ENCODE measurements around the gene TMPRSS15. TPM values are rescaled to one million over a fixed set of nuclear protein-coding genes. Genes with fewer than 3 reads are reported as not detected.

TMPRSS15 gene
- total RNA-seq, 1 donor from 2014 or later = not detected

DNA sequence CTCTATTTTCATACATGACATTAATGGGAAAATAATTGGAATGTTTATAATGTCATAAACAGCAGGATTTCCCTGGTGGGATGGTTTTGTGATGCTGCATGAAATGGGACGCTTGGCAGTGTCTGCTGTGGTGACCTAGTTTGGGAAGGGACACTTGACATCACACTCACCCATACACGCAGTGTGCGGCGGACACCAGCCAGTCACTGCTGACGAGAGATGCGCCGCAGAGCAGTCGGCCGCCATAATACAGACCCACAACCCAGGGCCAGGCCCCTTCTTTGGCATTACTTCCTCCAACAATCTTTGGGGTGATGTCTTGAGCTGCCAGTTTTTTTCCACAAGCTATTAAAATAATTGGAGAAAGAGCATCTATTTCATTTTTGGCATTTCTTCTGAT, 109.5 kb downstream of the TMPRSS15 start:
- Mint-ChIP-seq H3K4me3 (ENCODE audit: unreplicated experiment) (no peak overlapping the region), H3K9me3 (ENCODE audit: unreplicated experiment) (no peaks in the 10 kb centered on the region), H3K4me1 (ENCODE audit: unreplicated experiment) (no peaks in the 10 kb centered on the region), H3K36me3 (ENCODE audit: low read depth, unreplicated experiment) (no peaks in the 10 kb centered on the region), H3K27me3 (ENCODE audit: unreplicated experiment) (no peaks in the 10 kb centered on the region), H3K27ac (ENCODE audit: unreplicated experiment) (no peak overlapping the region)
- no peak for DNase-seq (ENCODE audit: low spot score)
- TF ChIP-seq, protein P1, sequence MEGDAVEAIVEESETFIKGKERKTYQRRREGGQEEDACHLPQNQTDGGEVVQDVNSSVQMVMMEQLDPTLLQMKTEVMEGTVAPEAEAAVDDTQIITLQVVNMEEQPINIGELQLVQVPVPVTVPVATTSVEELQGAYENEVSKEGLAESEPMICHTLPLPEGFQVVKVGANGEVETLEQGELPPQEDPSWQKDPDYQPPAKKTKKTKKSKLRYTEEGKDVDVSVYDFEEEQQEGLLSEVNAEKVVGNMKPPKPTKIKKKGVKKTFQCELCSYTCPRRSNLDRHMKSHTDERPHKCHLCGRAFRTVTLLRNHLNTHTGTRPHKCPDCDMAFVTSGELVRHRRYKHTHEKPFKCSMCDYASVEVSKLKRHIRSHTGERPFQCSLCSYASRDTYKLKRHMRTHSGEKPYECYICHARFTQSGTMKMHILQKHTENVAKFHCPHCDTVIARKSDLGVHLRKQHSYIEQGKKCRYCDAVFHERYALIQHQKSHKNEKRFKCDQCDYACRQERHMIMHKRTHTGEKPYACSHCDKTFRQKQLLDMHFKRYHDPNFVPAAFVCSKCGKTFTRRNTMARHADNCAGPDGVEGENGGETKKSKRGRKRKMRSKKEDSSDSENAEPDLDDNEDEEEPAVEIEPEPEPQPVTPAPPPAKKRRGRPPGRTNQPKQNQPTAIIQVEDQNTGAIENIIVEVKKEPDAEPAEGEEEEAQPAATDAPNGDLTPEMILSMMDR (IDR thresholded peaks at IDR 0.05; ENCODE audit: unreplicated experiment) = no peak

DNA sequence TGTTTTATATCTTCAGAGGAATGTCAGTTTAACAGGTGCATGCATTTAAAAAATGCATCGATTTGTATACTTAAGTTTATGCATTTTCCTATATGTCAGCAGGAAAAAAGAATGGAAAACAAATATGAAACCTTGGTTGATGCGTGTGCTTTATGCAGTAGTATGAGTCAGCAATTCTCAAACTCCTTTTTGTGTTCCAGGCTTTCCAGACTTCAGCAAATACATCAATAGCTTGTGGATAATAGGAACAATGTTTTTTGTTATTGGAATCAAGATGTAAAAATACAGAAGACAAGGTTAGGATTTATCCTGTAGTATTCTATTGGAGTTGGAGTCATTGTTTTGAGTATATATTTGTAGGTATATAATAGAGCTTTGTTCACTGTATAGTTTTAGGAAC, 113.7 kb downstream of the TMPRSS15 start:
- H3K9me3 Mint-ChIP-seq (ENCODE audit: unreplicated experiment) = no peaks in the 10 kb centered on the region
- TF ChIP-seq, protein P1 (IDR thresholded peaks at IDR 0.05; ENCODE audit: unreplicated experiment) = no peak
- no peak overlapping the region for H3K27ac Mint-ChIP-seq (ENCODE audit: unreplicated experiment)
- H3K4me3 Mint-ChIP-seq (ENCODE audit: unreplicated experiment) = no peak overlapping the region
- H3K4me1 Mint-ChIP-seq (ENCODE audit: unreplicated experiment) = no peaks in the 10 kb centered on the region
- DNase-seq (ENCODE audit: low spot score) = no peak
- no peaks in the 10 kb centered on the region for H3K36me3 Mint-ChIP-seq (ENCODE audit: low read depth, unreplicated experiment)
- no peaks in the 10 kb centered on the region for H3K27me3 Mint-ChIP-seq (ENCODE audit: unreplicated experiment)

DNA sequence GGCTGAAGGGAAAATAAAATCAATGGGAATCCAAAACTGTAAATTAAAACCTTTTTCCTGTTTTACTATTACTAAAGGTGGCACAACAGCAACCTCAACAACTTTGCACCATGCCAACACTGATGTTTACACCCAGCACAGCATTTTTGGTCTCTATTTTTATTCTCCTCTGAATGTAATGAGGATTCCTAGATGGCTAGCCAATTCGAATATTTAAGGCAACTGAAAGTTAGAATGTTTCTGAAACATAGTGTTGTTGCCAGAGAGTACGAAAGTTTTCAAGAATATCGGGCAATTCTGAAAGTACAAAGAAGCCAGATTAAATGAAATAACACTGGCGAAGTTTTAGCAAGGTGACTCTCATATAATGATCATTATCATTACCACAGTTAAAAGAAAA, 118.2 kb downstream of the TMPRSS15 start:
- DNase-seq (ENCODE audit: low spot score) = no peak
- Mint-ChIP-seq H3K27me3 (ENCODE audit: unreplicated experiment) (no peaks in the 10 kb centered on the region), H3K36me3 (ENCODE audit: low read depth, unreplicated experiment) (no peaks in the 10 kb centered on the region), H3K27ac (ENCODE audit: unreplicated experiment) (no peak overlapping the region), H3K9me3 (ENCODE audit: unreplicated experiment) (no peaks in the 10 kb centered on the region), H3K4me3 (ENCODE audit: unreplicated experiment) (no peak overlapping the region), H3K4me1 (ENCODE audit: unreplicated experiment) (no peaks in the 10 kb centered on the region)
- TF ChIP-seq, protein P1 (IDR thresholded peaks at IDR 0.05; ENCODE audit: unreplicated experiment) = no peak

DNA sequence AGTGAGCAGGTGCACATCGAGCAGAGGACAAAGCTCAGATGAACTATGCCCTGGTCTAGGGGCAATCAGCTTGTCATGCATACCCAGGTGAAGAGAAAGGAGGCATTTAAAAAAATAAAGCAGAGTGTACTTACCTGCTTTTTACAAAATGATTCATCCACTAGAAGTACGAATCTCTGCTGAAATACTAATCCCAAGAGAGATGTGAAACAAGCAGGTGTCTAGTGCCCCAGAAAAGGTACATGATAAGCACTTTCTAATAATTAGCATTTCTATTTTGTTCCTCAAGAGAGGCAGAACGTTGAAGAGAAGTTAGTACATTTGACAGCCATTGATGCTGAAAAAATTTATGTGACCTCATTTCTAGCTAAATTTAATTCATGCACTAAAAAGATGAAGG, 127.8 kb downstream of the TMPRSS15 start:
- Mint-ChIP-seq H3K4me3 (ENCODE audit: unreplicated experiment) (no peak overlapping the region), H3K36me3 (ENCODE audit: low read depth, unreplicated experiment) (no peaks in the 10 kb centered on the region), H3K9me3 (ENCODE audit: unreplicated experiment) (no peaks in the 10 kb centered on the region), H3K27ac (ENCODE audit: unreplicated experiment) (no peak overlapping the region), H3K27me3 (ENCODE audit: unreplicated experiment) (no peaks in the 10 kb centered on the region), H3K4me1 (ENCODE audit: unreplicated experiment) (no peaks in the 10 kb centered on the region)
- no peak for DNase-seq (ENCODE audit: low spot score)
- TF ChIP-seq, protein P1 (IDR thresholded peaks at IDR 0.05; ENCODE audit: unreplicated experiment) = no peak

DNA sequence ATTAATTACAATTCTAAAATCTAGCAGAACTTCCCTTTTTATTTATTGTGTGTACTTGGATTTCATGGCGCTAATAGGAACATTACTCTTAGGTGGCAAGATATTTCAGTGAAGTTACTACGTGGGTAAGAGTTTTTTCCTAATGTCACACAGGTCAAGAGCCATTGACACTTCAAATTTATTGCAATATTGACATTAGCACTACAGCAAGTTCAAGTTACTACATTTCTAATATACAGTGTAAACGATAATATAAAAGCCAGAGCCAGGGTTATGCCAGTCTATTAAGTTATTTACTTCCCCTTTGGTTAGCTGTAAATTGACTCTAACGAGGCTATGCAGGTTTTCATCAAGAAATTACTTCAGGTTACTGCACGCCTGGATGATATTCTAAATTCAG, 129.2 kb downstream of the TMPRSS15 start:
- Mint-ChIP-seq H3K9me3 (ENCODE audit: unreplicated experiment) (no peaks in the 10 kb centered on the region), H3K4me3 (ENCODE audit: unreplicated experiment) (no peak overlapping the region), H3K4me1 (ENCODE audit: unreplicated experiment) (no peaks in the 10 kb centered on the region), H3K27ac (ENCODE audit: unreplicated experiment) (no peak overlapping the region), H3K27me3 (ENCODE audit: unreplicated experiment) (no peaks in the 10 kb centered on the region), H3K36me3 (ENCODE audit: low read depth, unreplicated experiment) (no peaks in the 10 kb centered on the region)
- no peak for DNase-seq (ENCODE audit: low spot score)
- TF ChIP-seq, protein P1 (IDR thresholded peaks at IDR 0.05; ENCODE audit: unreplicated experiment) = no peak

Data from endothelial cell (in vitro differentiated cells).